Measurements from ENCODE around the gene GPR85. TPM values are rescaled to one million over a fixed set of nuclear protein-coding genes. Genes with fewer than 3 reads are reported as not detected.

Gene GPR85
- total RNA-seq, 2 donors from 2014 or later: 0.13 TPM; not detected in 1

- H3K27me3 ChIP-seq (ENCODE audit: control insufficient read depth, insufficient read depth, low read length, poor library complexity, severe bottlenecking): peaks cover 5% of the 10 kb centered on the region
- H3K27ac ChIP-seq (ENCODE audit: low read depth, low read length): no peak overlapping the region
- Mint-ChIP-seq H3K4me1 (no peaks in the 10 kb centered on the region), H3K27ac (no peak overlapping the region), H3K27me3 (ENCODE audit: insufficient read depth) (peaks cover 9% of the 10 kb centered on the region), H3K36me3 (ENCODE audit: low read depth) (no peaks in the 10 kb centered on the region), H3K9me3 (no peaks in the 10 kb centered on the region), H3K4me3 (no peak overlapping the region)
- no peaks in the 10 kb centered on the region for H3K36me3 ChIP-seq (ENCODE audit: control insufficient read depth, insufficient read depth, low read length)
- DNase-seq: no peak
- H3K4me1 ChIP-seq (ENCODE audit: control insufficient read depth, insufficient read depth, low read length): no peaks in the 10 kb centered on the region
- TF ChIP-seq CTCF (conservative IDR thresholded peaks at IDR 0.05): no peak
- WGBS, 2 experiments (ENCODE audit: insufficient coverage in 1 of 2, insufficient read length in 1 of 2): 86 to 100% methylated on average over 1 of the region's 1 CpG
- no peaks in the 10 kb centered on the region for H3K9me3 ChIP-seq (ENCODE audit: control insufficient read depth, low read length)
- no peak overlapping the region for H3K4me3 ChIP-seq (ENCODE audit: low read length)
- H3K9ac ChIP-seq (ENCODE audit: extremely low read depth, low read length, poor library complexity, severe bottlenecking): no peak overlapping the region
These were observed 41.4 kb upstream of the GPR85 start for GRCh38 chr7:113128031-113128430.

GRCh38 chr7:113125728-113126127, 39.1 kb upstream of the GPR85 start:
- no peaks in the 10 kb centered on the region for H3K9me3 Mint-ChIP-seq
- WGBS, 2 experiments (ENCODE audit: insufficient coverage in 1 of 2, insufficient read length in 1 of 2): 97 to 100% methylated on average over 1 to 2 of the region's 2 CpGs

GRCh38 chr7:113122744-113123143, 36.1 kb upstream of the GPR85 start:
- no peak overlapping the region for H3K4me3 Mint-ChIP-seq

More at GRCh38 chr7:113125728-113126127, 39.1 kb upstream of the GPR85 start:
- Mint-ChIP-seq H3K4me1 (no peaks in the 10 kb centered on the region), H3K27ac (no peak overlapping the region), H3K4me3 (no peak overlapping the region), H3K36me3 (ENCODE audit: low read depth) (no peaks in the 10 kb centered on the region), H3K27me3 (ENCODE audit: insufficient read depth) (peaks cover 20% of the 10 kb centered on the region)
- TF ChIP-seq CTCF (conservative IDR thresholded peaks at IDR 0.05): no peak
- Histone ChIP-seq H3K27me3 (ENCODE audit: control insufficient read depth, insufficient read depth, low read length, poor library complexity, severe bottlenecking) (peaks cover 22% of the 10 kb centered on the region), H3K9me3 (ENCODE audit: control insufficient read depth, low read length) (no peaks in the 10 kb centered on the region), H3K4me3 (ENCODE audit: low read length) (no peak overlapping the region), H3K9ac (ENCODE audit: extremely low read depth, low read length, poor library complexity, severe bottlenecking) (no peak overlapping the region), H3K27ac (ENCODE audit: low read depth, low read length) (no peak overlapping the region), H3K36me3 (ENCODE audit: control insufficient read depth, insufficient read depth, low read length) (no peaks in the 10 kb centered on the region), H3K4me1 (ENCODE audit: control insufficient read depth, insufficient read depth, low read length) (no peaks in the 10 kb centered on the region)
- no peak for DNase-seq

More at GRCh38 chr7:113122744-113123143, 36.1 kb upstream of the GPR85 start:
- H3K9ac ChIP-seq (ENCODE audit: extremely low read depth, low read length, poor library complexity, severe bottlenecking): no peak overlapping the region
- no peak for TF ChIP-seq CTCF (conservative IDR thresholded peaks at IDR 0.05)
- Mint-ChIP-seq H3K36me3 (ENCODE audit: low read depth) (no peaks in the 10 kb centered on the region), H3K9me3 (no peaks in the 10 kb centered on the region), H3K27me3 (ENCODE audit: insufficient read depth) (peaks cover 25% of the 10 kb centered on the region), H3K27ac (no peak overlapping the region), H3K4me1 (peaks cover 4% of the 10 kb centered on the region)
- H3K9me3 ChIP-seq (ENCODE audit: control insufficient read depth, low read length): no peaks in the 10 kb centered on the region
- no peak overlapping the region for H3K27ac ChIP-seq (ENCODE audit: low read depth, low read length)
- peaks cover 35% of the 10 kb centered on the region for H3K27me3 ChIP-seq (ENCODE audit: control insufficient read depth, insufficient read depth, low read length, poor library complexity, severe bottlenecking)
- no peak overlapping the region for H3K4me3 ChIP-seq (ENCODE audit: low read length)
- no peaks in the 10 kb centered on the region for H3K4me1 ChIP-seq (ENCODE audit: control insufficient read depth, insufficient read depth, low read length)
- DNase-seq: no peak
- no peaks in the 10 kb centered on the region for H3K36me3 ChIP-seq (ENCODE audit: control insufficient read depth, insufficient read depth, low read length)
